Neural crest cell (in vitro differentiated cells): ENCODE measurements around the gene SFN. TPM values are rescaled to one million over a fixed set of nuclear protein-coding genes. Genes with fewer than 3 reads are reported as not detected.
"Not testable (repeated sequence)": the region's sequence is repeated elsewhere in the genome, so short reads cannot be mapped to it uniquely, and the experiment has no call there.

Source experiments
- DNase-seq: peaks from one replicate; pipeline ENCODE4 v3.0.0; 2021; ENCODE audit warnings: low read depth, mixed read lengths, low spot score
- H3K27ac Mint-ChIP-seq: one replicate; pipeline ENCODE4 v1.8.0; 2021; ENCODE audit warnings: mild to moderate bottlenecking, mixed read lengths; ENCODE audit not compliant: unreplicated experiment
- H3K27me3 Mint-ChIP-seq: 2 replicates; pipeline ENCODE4 v1.8.0; 2021; ENCODE audit warnings: low read depth, mild to moderate bottlenecking, mixed read lengths
- H3K36me3 Mint-ChIP-seq: 2 replicates; pipeline ENCODE4 v1.8.0; 2021; ENCODE audit warnings: low read depth, mild to moderate bottlenecking, mixed read lengths
- H3K4me1 Mint-ChIP-seq: 2 replicates; pipeline ENCODE4 v1.8.0; 2021; ENCODE audit warnings: mixed read lengths
- H3K4me3 Mint-ChIP-seq: one replicate; pipeline ENCODE4 v1.8.0; 2021; ENCODE audit warnings: mild to moderate bottlenecking, mixed read lengths
- H3K9me3 Mint-ChIP-seq: 2 replicates; pipeline ENCODE4 v1.8.0; 2021; ENCODE audit warnings: mixed read lengths
- CTCF ChIP-seq: fragments of 200-600 bp; sonication (generic); conservative IDR thresholded peaks from 2 replicates; pipeline ENCODE4 v1.5.0; 2021; ENCODE audit warnings: antibody characterized with exemption, mild to moderate bottlenecking
- total RNA-seq: library from RNA; stranded (reverse); gene quantifications from 2 replicates; pipeline ENCODE4 v1.2.1, GENCODE V29; 2021

Gene SFN
- total RNA-seq, 1 donor from 2014 or later = 0.30 TPM

GRCh38 chr1:26864610-26865480 lies 1.9 kb downstream of the SFN start:
- Mint-ChIP-seq H3K36me3 (no peaks in the 10 kb centered on the region), H3K27me3 (no peaks in the 10 kb centered on the region), H3K27ac (peak overlapping the region; percentile 89), H3K9me3 (no peaks in the 10 kb centered on the region), H3K4me3 (peak overlapping the region; percentile 88), H3K4me1 (peaks cover 14% of the 10 kb centered on the region)
- DNase-seq = peak; percentile 95
- no peak for TF ChIP-seq CTCF

- not testable (repeated sequence) for H3K27me3 Mint-ChIP-seq, H3K36me3 Mint-ChIP-seq, DNase-seq, H3K27ac Mint-ChIP-seq, H3K4me1 Mint-ChIP-seq, H3K4me3 Mint-ChIP-seq, H3K9me3 Mint-ChIP-seq
These were observed 10.1 kb downstream of the SFN start for GRCh38 chr1:26873097-26873496.

- no peak overlapping the region for H3K27ac Mint-ChIP-seq
- H3K27me3 Mint-ChIP-seq = peaks cover 2% of the 10 kb centered on the region
- TF ChIP-seq CTCF = no peak
- no peak overlapping the region for H3K4me3 Mint-ChIP-seq
- H3K9me3 Mint-ChIP-seq = no peaks in the 10 kb centered on the region
- H3K36me3 Mint-ChIP-seq = no peaks in the 10 kb centered on the region
- no peak for DNase-seq
- H3K4me1 Mint-ChIP-seq = peaks cover 4% of the 10 kb centered on the region
These were observed 11.9 kb downstream of the SFN start for GRCh38 chr1:26874896-26875295.

GRCh38 chr1:26877326-26877725 lies 14.4 kb downstream of the SFN start:
- H3K27ac Mint-ChIP-seq = no peak overlapping the region
- no peaks in the 10 kb centered on the region for H3K36me3 Mint-ChIP-seq
- H3K4me3 Mint-ChIP-seq = no peak overlapping the region
- TF ChIP-seq CTCF = no peak
- peaks cover 4% of the 10 kb centered on the region for H3K4me1 Mint-ChIP-seq
- no peak for DNase-seq
- no peaks in the 10 kb centered on the region for H3K9me3 Mint-ChIP-seq
- no peaks in the 10 kb centered on the region for H3K27me3 Mint-ChIP-seq

- H3K4me1 Mint-ChIP-seq = peaks cover 4% of the 10 kb centered on the region
- no peaks in the 10 kb centered on the region for H3K27me3 Mint-ChIP-seq
- no peaks in the 10 kb centered on the region for H3K9me3 Mint-ChIP-seq
- no peak overlapping the region for H3K27ac Mint-ChIP-seq
- no peak for DNase-seq
- H3K4me3 Mint-ChIP-seq = no peak overlapping the region
- peaks cover 5% of the 10 kb centered on the region for H3K36me3 Mint-ChIP-seq
- TF ChIP-seq CTCF = no peak
These were observed 16.8 kb downstream of the SFN start for GRCh38 chr1:26879793-26880192.

GRCh38 chr1:26881611-26882010 lies 18.7 kb downstream of the SFN start:
- H3K4me3 Mint-ChIP-seq, DNase-seq, H3K36me3 Mint-ChIP-seq, H3K27ac Mint-ChIP-seq, H3K4me1 Mint-ChIP-seq, H3K27me3 Mint-ChIP-seq, H3K9me3 Mint-ChIP-seq: not testable (repeated sequence)
